GM19035 (cell line): Measurements from ENCODE around the gene VGLL4.

Experiments
- ATAC-seq: cut with Tn5 transposase; IDR thresholded peaks from one replicate; pipeline ENCODE4 v1.9.1; 2021; ENCODE audit not compliant: unreplicated experiment

The VGLL4 gene

DNA sequence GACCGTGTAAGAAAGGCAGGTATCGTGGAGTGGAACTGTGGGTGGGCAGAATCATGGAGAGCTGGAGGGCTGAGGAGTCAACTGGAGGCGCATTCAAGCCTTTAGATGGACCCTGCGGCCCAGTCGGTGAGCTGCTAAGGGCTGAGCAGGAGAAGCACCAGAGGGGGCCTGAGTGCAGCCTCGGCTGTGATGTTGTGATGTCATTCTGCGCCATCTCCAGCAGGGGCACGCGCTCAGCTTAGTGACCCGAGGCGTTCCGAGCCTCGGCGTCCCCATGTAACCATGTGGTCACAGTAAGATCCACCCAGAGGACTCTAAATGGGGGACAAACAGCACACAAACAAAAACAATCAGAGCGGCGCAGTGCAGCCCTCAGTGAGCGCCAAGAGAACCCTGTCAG is 76.8 kb downstream of the VGLL4 start:
- no peak for ATAC-seq

DNA sequence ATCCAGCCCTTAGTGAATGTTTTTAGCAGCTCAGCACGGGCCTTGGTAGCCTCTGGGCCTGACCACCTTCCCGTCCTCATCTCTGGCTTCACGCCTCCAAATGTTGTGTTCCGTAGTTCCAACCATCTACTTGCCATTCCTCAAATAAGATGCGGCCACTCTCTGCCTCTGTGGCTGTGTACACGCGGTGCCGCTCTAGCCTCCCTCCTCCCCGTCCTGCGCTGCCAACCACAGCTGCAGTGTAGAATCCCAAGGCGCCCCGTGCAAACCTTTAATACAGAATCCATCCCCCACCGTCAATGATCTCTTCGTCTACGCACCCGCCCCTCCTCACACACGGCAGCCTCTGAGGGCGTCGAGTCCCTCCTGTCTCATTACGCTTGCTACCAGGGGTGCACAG is 77.2 kb downstream of the VGLL4 start:
- no peak for ATAC-seq

DNA sequence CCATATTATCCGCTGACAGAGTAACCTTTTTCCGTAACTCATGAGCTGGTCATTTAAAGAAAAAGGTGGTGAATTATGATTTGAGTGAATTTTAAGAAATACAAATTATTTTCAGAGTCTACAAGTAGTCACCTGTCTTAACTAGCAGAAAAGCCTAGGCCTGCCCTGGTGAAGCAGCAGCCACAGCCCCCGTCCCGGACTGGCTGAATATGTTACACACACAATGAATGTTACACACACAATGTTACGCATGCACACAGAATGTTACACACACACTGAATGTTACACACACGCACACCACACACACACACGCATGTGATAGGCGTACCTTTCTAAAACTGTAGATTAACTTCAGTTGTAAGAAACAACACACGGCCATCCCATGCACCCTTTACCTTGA is 77.8 kb downstream of the VGLL4 start:
- no peak for ATAC-seq

DNA sequence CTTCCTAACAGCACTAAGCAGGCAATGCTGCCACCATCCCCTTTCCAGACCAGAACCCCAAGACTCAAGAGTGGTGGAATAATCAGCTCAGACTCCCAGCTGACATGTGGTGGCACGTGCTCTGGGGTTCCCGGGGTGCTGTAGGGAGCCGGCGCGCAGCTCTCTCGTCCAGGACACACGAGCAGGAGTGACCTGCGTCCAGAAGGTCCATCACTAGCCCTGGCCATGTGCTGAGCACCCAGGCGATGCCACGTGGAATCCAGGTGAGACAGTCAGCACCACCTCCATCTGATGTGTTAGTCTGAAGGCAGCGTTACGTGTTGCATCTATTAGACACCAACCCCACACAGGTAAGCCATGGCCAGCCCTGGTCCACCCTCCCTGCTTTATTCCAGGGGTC is 78.2 kb downstream of the VGLL4 start:
- ATAC-seq = no peak

DNA sequence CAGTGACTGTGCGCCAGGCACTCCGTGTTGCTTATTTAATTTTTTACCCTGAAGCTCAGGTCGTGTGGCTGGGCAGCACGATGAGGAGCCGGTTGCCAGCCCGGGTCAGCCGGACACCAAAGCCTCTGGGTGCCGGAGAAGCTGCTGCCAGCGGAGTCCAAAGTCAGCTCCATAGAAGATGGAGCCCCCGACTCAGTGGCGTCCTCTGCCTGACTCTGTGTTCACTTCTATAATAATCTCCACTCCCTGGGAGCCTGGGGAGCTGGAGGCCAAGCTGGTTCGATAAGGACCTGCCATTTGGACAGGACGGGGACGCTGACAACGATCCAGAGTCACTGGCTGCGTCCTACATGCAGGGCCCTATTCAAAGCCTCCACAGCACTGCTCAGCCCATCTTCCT is 78.6 kb downstream of the VGLL4 start:
- no peak for ATAC-seq

DNA sequence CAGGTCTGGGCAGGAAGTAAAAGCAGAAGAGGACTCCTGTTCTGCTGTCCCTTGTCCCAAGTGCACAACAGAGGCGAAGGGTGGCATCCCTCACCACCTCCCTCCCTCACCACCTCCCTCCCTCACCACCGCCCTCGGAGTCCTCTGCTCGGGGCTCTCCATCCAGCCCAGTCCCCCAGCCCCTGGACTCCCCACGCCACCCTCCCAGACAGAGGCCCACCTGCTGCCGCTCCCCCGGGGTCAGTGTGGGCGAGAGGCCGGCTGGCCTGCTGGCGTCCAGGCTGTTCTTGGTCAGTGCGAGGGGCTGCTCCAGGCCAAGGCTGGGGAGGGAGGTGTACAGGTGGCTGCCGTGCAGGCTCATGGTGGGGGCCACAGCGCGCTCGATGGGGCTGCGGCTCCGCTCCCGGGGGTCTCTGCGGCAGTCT is 79.1 kb downstream of the VGLL4 start:
- no peak for ATAC-seq

DNA sequence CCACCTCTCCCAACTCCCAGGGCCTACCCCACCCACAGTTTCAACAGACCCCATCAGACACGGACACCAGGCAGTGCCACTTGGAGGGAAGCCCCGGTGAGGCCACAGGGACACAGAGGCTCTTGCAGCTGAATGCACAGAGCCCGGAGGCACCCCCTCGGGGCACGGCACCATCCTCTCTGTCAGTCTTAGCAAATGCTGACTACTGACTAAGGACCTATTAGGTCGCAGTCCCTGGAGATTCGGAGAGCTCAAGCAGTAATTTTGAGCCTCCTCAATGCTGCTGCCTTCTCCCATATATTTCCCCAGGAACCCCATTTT is 79.9 kb downstream of the VGLL4 start:
- no peak for ATAC-seq

DNA sequence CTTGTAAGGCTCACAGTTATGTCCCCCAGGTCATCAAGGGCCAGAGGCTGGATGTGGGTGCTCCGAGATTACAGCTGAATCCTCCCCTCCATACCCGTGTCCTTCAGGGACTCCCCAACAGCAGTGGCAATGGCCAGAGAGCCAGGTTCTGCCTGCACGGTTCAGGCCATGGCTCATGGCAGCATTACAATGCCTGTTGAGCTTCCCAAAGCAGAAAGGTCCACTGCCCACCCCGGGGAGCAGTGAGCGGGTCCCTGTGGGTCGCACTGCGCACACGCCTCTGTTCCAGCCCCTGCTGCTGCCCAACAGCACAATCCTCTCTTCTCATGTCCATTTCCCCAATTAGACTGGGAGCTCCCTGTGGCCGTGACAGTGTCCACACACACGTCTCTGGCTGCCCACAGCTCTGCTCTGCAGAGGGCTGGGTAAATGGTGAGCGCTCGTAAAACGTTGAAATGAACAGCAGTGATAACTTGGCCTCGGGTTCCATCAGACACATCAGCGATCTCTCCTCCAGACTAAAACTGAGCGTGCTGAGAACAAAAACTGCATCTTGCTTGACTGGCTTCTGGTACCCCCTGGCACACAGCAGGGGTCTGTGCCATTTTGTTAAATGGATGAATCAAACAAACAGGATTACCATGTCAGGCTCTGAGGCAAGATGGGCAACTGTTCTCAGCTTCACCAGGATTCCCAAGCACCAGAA is 80.4 kb downstream of the VGLL4 start:
- no peak for ATAC-seq

DNA sequence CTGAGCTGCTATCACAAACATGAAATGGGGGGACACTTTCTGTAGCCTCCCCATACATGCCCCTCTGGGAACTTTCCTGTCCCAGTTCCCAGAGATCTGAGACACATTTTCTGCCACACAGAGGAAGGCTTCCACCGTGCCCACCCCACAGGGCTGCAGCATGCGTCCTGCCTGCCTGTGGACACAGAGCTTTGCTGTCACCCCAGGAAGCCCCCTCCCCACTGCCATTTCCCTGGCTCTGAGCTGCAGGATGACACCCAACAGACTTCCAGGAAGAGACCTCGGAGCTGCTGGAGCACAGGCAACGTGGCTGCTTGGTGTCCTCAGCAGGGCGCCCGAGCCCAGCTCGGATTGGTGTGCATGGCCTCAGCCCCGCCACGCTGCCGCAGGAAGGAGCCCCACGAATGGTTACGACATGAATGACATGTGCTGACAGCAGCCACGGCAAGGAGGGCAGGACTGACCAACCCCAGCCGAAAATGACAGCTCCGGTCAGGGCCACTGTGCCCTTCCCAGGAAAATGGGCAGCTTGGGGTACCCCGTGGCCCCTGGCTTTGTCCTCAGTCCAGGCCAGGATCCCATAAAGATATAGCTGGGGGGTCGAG is 81.3 kb downstream of the VGLL4 start:
- no peak for ATAC-seq

DNA sequence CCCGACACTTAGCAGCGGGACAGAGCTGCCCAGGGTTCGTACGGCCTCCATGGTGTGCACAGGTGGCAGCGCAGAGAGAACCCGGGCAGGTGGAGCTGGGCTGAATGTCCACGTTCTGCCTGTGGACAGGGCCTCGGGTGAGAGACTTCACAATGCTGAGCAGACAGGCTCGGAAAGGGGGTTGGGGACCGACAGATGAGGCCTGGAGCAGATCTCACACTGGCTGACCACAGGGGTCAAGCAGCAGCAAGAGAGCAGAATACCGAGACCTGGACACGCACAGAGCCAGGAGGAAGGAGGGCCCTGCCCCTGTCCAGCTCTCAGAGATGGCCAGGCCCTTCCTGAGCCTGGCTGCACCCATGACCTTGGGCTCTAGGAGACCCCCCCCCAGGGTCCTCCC is 83.0 kb downstream of the VGLL4 start:
- no peak for ATAC-seq

DNA sequence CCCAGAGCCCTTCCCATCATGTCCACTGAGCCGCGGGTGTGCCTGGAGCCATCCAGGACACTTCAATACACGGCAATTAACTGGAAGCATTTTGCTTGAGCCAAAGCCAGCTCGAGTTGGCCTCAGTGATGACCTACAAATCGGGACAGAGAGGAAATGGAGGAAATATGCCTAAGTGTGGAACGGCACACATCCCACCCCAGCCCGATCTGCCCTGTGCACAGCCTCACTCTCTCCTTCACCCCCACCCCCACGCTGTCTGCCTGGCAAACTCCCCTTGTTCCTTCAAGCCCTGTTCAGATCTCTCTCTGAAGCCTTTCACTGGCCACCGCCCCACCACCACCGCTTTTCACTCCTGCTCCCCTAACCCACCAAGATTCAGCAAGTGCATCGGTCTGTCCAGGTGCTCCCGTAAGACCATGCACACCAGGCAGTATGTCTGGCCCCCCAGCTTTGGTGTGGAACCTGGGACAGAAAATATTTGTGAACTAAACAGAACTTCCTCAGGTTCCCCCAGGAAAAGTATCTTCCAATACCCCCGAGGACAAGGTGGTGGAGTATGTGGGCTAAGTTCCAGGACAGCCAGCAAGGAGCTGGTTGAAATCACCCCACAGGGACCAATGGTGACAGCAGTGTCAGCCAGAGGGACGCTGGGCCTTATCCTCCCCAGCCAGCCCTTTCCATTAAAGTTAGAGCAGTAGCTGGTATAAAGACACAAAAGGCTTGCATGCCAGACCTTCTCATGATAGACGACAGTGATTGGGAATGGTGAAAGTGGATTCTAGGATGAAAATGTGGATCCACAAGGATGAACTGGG is 83.7 kb downstream of the VGLL4 start:
- no peak for ATAC-seq

DNA sequence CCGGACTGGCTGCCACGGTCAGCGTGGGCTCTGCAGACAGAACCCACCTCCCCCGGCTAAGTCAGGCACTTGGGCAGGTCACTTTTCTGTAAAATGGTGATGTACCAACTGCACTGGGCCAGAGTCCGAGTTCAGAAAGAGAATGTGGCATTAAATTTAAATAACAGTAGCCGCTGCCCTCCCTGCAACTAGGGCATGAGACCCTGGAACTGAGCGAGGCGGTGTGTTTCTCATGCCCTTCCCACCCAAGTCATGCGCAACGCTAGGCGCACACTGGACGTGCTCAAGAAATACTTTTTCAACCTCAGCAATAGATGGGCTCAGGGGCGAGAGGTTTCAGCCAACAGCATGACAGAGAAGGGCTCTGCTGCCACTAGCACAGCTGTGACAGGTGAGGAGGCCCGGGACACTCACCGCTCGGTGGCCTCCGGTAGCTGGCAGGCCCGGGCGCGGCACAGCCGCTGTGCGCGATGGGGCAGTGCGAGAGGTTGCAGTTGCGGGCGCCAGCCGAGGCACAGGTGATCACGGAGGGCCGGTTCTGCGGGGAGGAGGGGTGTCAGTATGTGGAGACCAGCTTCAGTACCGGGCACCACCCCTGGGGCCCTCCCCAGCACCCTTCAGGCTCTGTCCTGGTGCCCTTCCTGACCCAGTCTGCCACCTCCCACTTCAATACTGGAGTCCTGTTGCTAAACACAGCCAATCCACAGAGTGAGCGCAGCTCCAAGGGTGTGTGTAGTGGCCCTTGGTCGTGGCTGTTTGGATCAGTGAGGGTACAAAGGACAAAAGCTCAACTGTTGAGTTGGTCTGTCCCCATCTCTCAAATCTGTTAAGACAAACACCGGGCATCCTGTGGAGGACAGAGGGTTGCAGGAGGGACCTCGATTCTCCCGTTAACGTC is 84.5 kb downstream of the VGLL4 start:
- ATAC-seq = no peak

DNA sequence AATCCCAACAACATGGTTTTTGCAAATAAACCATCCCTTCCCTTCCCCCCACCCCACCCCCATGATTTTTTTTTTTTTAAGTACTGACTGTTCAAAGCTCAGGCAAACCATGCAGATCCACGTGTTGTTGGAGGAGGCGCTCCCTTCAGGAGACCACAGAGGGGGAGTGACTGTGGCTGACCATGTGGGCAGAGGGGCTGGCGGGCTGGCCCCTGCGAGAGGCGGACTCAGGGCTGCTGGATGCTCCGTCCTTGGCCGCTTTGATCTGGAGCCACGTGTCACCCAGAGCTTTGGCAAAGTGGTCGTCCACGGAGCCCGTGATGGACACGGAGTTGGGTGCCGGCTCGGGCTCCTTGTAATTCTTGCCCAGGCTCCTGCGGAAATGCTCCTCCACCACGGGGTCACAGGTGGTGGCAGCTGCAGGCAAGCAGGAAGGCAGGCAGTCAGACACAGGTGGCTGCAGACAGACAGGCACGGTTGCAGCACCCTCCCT is 85.3 kb downstream of the VGLL4 start:
- ATAC-seq = no peak

DNA sequence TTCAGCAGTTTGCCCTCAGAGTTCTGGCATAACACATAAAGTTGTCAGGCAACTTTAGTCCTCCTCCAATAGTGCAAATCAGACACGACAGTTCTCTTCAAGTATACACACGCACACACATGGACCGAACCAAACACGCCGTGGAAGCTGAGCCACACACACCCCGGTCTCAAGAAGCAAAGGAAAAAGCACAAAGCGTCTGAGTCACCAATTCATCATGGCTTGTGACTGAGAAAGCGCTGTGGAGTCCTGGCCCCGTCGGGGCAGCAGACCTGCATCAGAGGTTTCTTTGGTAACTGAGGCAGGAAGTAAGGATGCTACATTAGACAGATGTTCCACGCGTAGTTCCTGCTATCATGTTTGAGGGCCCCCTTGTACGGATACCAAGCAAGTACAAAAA is 85.7 kb downstream of the VGLL4 start:
- no peak for ATAC-seq

DNA sequence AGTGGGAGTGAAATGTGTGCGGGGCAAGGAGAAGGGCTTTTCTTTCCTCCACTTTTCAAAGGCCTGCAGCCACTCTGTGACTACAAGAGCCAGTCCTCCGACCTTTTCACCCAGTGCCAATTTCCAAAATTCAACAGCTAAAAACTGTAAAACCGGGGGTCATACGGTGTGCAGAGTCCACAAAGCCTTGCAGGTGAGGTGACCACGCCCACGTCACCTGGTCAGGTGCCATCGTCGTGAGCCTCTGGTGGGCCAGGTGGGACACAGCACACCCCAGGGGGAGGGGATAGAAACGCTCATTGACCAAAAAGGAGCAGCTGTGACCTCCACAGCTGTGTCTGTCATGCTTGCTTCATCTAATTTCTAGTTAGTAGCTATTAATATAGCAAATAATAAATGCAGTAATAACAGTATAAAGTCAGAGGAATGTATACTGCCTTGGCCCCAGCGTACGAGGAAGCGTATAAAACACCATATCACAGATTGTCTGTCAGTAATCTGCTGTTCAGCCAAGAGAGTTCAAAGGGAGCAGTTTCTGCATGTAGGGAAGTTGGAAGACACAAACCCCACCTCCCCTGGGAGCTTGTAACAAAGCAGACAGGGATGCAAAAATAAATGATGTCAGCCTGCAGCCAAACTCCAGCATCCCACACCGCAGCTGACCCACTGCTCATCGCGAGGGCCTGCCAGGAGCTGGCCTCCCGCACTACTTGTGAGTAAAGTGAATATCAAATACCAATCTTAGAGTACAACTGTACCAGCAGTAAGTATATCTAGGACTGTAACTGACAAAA is 86.7 kb downstream of the VGLL4 start:
- ATAC-seq = no peak

DNA sequence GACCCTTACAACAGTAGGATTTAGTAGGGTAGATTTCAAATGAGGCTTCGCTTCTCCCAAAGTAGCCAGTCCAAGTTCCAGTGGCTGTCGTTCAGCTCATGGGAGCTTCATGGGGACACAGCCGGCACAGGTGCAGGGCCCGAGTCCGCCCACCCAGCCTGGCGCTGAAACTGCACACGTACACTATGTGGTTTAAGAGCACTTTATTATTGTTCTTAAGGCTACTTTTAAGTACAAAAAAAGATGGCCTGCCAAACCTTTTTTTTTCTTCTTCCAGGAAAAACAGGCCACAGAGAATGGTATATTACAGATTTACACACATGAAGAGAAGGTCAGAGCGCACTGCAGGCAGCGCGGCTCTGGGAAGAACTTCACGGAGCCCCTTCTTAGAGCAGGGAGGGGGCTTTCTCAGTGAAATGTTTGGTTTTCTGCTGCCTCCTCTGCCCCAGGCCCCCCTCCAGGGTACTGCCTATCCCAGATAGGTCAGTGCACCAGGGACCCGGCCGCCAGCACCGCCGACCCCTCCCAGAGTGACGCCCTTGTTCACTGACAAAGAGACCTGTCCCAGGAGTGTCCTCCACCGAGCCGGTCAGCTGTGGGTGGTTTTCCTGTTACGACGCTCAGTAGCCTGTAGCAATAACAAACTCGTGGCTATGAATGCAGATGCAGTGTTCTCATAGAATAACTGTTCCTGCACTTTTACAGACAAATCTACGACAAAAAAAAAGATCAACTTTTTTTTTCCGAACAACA is 87.7 kb downstream of the VGLL4 start:
- ATAC-seq = no peak

DNA sequence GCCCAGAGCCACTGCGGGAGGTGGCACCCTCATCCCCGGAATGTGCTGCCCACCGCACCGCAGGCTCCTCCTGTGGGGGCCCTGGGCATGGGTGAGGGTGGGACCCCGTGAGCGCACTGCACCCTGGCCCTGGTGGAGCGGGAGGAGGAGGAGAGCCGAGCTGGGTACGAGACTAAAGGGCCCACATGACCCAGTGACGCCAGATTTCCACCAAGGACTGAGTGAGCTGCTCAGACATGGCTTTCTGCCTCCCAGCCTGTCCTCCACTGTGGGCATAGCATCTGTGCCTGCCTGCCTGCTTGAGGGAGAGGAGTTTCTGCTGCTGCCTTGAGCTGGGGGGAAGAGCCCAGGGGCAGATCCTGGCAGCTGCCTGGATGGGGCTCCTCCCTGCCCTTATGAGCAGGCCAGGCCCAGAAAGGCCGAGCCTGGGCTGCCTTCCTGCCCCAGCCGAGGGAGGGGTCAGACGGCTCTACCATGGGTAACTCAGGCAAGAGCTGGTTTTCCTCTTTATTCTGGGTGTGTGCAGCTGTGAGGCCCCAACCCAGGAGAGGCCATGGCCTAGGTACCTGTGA is 88.4 kb downstream of the VGLL4 start:
- no peak for ATAC-seq

DNA sequence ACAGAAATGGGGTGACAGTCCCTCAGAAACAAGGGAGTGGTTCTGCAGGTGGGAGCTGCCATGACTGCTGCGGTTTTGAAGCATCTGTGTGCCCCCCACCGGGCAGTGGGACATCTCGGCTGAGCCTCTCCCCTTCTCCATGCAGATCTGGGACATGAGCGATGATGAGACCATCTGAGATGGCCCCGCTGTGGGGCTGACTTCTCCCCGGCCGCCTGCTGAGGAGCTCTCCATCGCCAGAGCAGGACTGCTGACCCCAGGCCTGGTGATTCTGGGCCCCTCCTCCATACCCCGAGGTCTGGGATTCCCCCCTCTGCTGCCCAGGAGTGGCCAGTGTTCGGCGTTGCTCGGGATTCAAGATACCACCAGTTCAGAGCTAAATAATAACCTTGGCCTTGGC is 89.0 kb downstream of the VGLL4 start:
- no peak for ATAC-seq

DNA sequence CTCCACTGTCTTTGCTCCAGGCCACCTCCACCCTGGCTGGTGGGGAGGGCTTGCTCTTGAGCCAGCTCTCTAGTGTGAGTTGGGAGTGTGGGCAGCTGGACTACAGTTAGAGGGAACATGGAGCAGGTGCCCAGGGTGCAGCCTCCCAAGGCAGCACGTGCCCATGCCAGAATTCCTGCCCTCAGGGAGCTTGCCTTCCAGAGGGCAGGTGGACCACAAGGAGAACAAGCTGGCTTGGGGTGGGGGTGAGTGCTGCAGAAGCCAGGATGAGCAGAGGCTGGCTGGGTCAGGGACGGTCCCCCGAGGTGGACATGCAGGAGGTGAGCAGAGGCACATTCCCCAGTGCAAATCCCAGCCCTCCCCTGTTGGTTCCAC is 89.5 kb downstream of the VGLL4 start:
- ATAC-seq = no peak
